ENCODE measurements around the gene ARHGEF28. TPM values are rescaled to one million over a fixed set of nuclear protein-coding genes. Genes with fewer than 3 reads are reported as not detected.

Gene ARHGEF28
- total RNA-seq, 1 donor from 2014 or later, result 37.4 TPM

DNA sequence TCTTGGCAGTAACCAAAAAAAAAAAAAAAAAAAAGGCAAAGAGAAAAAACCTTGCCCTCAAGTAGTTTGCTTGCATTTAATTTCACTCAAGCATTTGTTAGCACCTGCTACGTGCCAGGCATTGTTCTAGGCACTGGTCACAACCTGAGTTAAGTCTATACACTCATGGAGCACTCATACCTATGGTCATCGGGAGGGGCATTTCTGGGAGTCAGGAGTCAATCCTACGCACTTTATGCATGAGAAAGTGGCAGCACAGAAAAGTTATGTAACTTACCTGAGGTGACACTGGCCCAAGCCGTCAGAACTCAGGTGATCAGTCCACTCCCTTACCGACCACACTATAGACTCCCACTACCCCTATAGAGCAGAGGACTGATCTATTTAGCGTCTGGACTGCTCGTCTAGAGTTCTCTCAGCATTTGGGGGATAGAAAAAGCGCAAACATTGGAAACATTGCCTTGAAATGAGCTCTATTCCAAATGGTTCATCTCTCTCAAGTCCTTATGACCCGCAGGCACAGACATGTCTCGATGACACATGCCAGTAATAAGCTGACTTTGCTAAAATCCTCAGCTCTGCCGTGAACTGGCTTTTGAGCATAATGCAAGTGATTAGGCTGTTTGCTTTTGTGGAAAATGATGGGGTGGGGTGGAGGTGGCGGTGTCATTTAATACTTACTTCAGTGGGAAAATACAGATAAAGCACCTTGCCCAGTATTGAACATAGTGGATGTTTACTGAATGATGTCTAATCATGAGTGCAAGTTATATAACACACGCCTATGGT, 160.2 kb downstream of the ARHGEF28 start:
- TF ChIP-seq, protein P1, sequence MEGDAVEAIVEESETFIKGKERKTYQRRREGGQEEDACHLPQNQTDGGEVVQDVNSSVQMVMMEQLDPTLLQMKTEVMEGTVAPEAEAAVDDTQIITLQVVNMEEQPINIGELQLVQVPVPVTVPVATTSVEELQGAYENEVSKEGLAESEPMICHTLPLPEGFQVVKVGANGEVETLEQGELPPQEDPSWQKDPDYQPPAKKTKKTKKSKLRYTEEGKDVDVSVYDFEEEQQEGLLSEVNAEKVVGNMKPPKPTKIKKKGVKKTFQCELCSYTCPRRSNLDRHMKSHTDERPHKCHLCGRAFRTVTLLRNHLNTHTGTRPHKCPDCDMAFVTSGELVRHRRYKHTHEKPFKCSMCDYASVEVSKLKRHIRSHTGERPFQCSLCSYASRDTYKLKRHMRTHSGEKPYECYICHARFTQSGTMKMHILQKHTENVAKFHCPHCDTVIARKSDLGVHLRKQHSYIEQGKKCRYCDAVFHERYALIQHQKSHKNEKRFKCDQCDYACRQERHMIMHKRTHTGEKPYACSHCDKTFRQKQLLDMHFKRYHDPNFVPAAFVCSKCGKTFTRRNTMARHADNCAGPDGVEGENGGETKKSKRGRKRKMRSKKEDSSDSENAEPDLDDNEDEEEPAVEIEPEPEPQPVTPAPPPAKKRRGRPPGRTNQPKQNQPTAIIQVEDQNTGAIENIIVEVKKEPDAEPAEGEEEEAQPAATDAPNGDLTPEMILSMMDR (IDR thresholded peaks at IDR 0.05; ENCODE audit: insufficient read depth, low read length, severe bottlenecking), result no peak
- DNase-seq (ENCODE audit: low read depth) (peak; percentile 97), FAIRE-seq (peak; percentile 95)
- Histone ChIP-seq H3K36me3 (ENCODE audit: control insufficient read depth, insufficient read depth, low read length) (peaks cover 1% of the 10 kb centered on the region), H3K4me3 (ENCODE audit: low read depth, low read length) (no peak overlapping the region), H3K27me3 (ENCODE audit: control insufficient read depth, insufficient read depth, low read length) (no peaks in the 10 kb centered on the region)

DNA sequence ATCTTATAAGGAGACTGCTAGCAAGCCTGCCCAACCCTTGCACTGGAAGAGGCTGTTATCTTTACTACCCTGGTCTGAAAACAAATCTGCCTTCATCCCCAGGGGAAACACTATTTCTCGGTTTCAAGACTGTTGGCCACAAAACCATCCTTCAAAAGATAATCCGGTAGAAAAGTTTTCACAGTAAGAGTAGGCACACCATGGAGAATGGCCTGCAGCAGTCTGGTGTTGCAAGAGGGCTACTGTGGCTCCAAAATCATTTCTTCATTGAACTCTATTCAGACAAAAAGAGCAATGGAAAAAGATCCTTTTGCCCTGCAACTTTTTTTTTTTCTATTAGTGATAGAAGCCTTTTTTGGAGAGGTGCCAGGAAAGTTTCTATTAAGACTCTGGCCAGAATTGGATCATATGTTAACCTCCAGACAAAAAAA, 163.9 kb downstream of the ARHGEF28 start:
- H3K27me3 ChIP-seq (ENCODE audit: control insufficient read depth, insufficient read depth, low read length), result no peaks in the 10 kb centered on the region
- TF ChIP-seq, protein P1 (IDR thresholded peaks at IDR 0.05; ENCODE audit: insufficient read depth, low read length, severe bottlenecking), result no peak
- no peak for FAIRE-seq
- DNase-seq (ENCODE audit: low read depth), result no peak
- no peaks in the 10 kb centered on the region for H3K36me3 ChIP-seq (ENCODE audit: control insufficient read depth, insufficient read depth, low read length)
- H3K4me3 ChIP-seq (ENCODE audit: low read depth, low read length), result no peak overlapping the region

- TF ChIP-seq, protein P1 (IDR thresholded peaks at IDR 0.05; ENCODE audit: insufficient read depth, low read length, severe bottlenecking), result no peak
- H3K4me3 ChIP-seq (ENCODE audit: low read depth, low read length), result no peak overlapping the region
- no peaks in the 10 kb centered on the region for H3K27me3 ChIP-seq (ENCODE audit: control insufficient read depth, insufficient read depth, low read length)
- no peaks in the 10 kb centered on the region for H3K36me3 ChIP-seq (ENCODE audit: control insufficient read depth, insufficient read depth, low read length)
- DNase-seq (ENCODE audit: low read depth) (no peak), FAIRE-seq (no peak)
Observed at GRCh38 chr5:73791389-73791788, 165.4 kb downstream of the ARHGEF28 start.

DNA sequence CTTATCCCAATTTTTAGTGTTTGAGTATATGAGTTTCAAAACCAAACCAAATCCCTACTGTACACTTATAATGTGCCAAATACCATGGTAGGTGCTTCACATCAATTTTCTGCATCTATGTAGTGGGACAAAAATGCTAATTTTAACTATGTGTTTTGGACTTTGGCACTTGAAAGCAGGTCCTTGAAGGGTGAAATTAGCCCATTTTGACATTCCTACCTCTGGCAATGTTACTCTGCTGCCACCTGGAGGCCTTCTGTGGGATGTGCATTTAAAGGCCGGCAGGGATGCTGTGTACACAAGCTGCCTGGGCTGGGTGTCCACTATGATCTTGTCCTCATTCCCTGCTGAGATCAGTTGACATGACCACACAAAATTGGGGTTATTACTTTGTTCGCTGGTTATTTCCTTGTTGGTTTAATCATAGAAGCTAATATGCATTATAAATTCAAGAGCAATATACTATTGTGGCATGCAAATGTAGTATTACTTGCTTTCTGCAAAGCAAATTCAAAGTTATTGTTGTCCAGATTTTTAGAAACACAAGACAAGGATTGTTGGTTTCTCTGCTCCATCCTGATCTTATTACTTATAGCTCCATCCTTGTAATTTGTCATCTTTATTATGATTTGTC, 166.8 kb downstream of the ARHGEF28 start:
- no peaks in the 10 kb centered on the region for H3K36me3 ChIP-seq (ENCODE audit: control insufficient read depth, insufficient read depth, low read length)
- no peak overlapping the region for H3K4me3 ChIP-seq (ENCODE audit: low read depth, low read length)
- FAIRE-seq, result no peak
- TF ChIP-seq, protein P1 (IDR thresholded peaks at IDR 0.05; ENCODE audit: insufficient read depth, low read length, severe bottlenecking), result peak; percentile 85
- DNase-seq (ENCODE audit: low read depth), result peak; percentile 71
- no peaks in the 10 kb centered on the region for H3K27me3 ChIP-seq (ENCODE audit: control insufficient read depth, insufficient read depth, low read length)

DNA sequence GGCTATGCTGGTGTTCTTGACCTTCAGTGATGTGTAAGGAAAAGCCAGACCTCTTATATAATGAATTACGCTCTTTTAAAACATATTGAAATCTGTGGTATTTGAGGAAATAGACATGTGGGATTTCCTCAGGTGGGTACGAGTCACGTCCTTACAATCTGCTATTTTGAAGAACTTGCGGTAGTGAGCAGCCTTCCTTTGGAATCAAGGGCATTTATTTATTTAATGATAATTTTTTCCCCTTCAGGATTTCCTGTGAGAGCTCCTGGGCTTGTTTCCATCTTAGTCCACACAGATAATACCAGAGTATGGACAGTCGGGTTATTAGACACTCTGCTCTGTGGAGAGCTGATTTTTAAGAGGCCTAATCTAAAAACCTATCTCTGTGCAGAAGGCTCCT, 167.9 kb downstream of the ARHGEF28 start:
- no peaks in the 10 kb centered on the region for H3K36me3 ChIP-seq (ENCODE audit: control insufficient read depth, insufficient read depth, low read length)
- H3K27me3 ChIP-seq (ENCODE audit: control insufficient read depth, insufficient read depth, low read length), result no peaks in the 10 kb centered on the region
- H3K4me3 ChIP-seq (ENCODE audit: low read depth, low read length), result no peak overlapping the region

More for the DNA sequence above, 167.9 kb downstream of the ARHGEF28 start:
- FAIRE-seq, result no peak
- DNase-seq (ENCODE audit: low read depth), result no peak
- TF ChIP-seq, protein P1 (IDR thresholded peaks at IDR 0.05; ENCODE audit: insufficient read depth, low read length, severe bottlenecking), result no peak

All from bronchial epithelial cell (primary cell).